Measurements from ENCODE around the gene CKS2. TPM values are rescaled to one million over a fixed set of nuclear protein-coding genes. Genes with fewer than 3 reads are reported as not detected.

The CKS2 gene
- total and polyA plus RNA-seq, 4 donors, result 17.4 to 113 (median 37.9) TPM

DNA sequence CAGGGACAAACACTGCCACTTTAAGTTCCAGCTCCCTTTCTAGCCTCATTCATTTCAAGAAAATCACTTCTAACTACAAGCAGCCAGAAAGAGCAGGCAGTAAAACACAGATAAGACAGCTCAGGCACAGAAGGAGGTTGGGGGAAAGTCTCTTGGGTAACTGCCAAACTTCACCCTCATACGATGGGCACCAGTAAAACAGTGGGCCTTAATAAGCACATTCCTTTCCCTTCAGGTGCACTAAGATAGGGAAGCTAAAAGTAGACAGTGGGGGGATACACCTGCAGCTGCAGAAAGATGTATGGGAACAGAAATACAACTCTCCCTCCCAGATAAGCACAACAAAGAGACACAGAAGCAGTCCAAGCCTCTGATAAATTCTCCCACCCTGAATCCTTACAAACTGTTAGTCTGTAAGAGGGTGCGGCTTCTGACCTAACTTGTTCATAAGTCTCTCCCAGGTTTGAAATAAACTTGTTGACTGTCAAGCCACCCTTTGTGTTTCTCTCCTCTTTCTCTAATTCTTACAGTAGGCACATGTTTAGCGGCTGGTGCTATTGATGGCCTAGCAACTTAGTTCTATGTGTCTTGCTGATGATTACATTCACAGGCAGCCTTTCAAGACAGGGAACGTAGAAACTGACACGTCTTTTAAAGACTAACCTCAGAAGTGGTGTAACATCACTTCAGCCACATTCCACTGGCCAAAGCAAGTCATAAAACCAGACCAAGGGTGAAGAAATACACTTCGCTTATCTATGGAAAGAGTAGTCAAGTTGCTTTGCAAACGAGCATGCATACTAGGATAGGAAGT, 6.8 kb upstream of the CKS2 start:
- peaks cover 0 to 1% (median 0%) of the 10 kb centered on the region in 5 donors for H3K4me1 ChIP-seq (ENCODE audit: control insufficient read depth in 5 of 5, insufficient read depth in 5 of 5, low read length in 5 of 5)
- peak overlapping the region in 1 of 2 donors; percentile 75 for H3K27ac ChIP-seq (ENCODE audit: low read depth in 1 of 2, low read length in 1 of 2)
- no peaks in the 10 kb centered on the region for H3K27me3 ChIP-seq (ENCODE audit: control insufficient read depth in 3 of 3, insufficient read depth in 3 of 3, low read length in 2 of 3)
- 49 to 61% methylated on average over 7 of the region's 7 CpGs for WGBS, 2 donors
- H3K4me3 ChIP-seq, result no peak overlapping the region
- peak; percentile 63 for ATAC-seq (ENCODE audit: insufficient read depth, low FRiP score)
- H3K36me3 ChIP-seq (ENCODE audit: control insufficient read depth in 4 of 4, insufficient read depth in 4 of 4, low read length in 4 of 4), result peaks cover 0 to 4% (median 3%) of the 10 kb centered on the region in 4 donors
- no peak for DNase-seq
- no peaks in the 10 kb centered on the region for H3K9me3 ChIP-seq (ENCODE audit: control insufficient read depth in 4 of 4, insufficient read depth in 3 of 4, low read length in 3 of 4)
- no peak overlapping the region for H3K9ac ChIP-seq (ENCODE audit: insufficient read depth in 1 of 2, low read length in 2 of 2)
- no peak for TF ChIP-seq CTCF (IDR thresholded peaks at IDR 0.05; ENCODE audit: control extremely low read depth, extremely low read depth)

DNA sequence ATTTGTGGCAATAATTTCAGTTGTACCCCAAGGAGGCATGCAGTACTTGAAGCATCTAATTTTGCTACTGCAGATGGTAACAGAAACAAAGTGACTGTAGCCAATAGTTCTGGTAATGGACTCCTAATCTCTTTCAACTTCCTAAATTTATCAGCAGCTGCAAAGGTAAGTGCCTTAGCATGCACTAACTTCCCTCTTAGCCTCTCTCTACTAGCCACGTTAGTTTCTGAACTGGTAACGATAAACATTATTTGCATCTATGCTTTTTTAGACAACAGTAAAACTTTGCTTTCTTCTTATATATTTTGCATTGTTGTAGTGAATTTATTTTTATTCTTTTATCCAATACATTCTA, 6.2 kb upstream of the CKS2 start:
- H3K4me3 ChIP-seq, result no peak overlapping the region
- H3K9ac ChIP-seq (ENCODE audit: insufficient read depth in 1 of 2, low read length in 2 of 2), result no peak overlapping the region
- ATAC-seq (ENCODE audit: insufficient read depth, low FRiP score) (no peak), DNase-seq (no peak)
- H3K27me3 ChIP-seq (ENCODE audit: control insufficient read depth in 3 of 3, insufficient read depth in 3 of 3, low read length in 2 of 3), result no peaks in the 10 kb centered on the region
- peaks cover 0 to 4% (median 3%) of the 10 kb centered on the region in 4 donors for H3K36me3 ChIP-seq (ENCODE audit: control insufficient read depth in 4 of 4, insufficient read depth in 4 of 4, low read length in 4 of 4)
- H3K27ac ChIP-seq (ENCODE audit: low read depth in 1 of 2, low read length in 1 of 2), result no peak overlapping the region
- H3K9me3 ChIP-seq (ENCODE audit: control insufficient read depth in 4 of 4, insufficient read depth in 3 of 4, low read length in 3 of 4), result no peaks in the 10 kb centered on the region
- no peak for TF ChIP-seq CTCF (IDR thresholded peaks at IDR 0.05; ENCODE audit: control extremely low read depth, extremely low read depth)
- H3K4me1 ChIP-seq (ENCODE audit: control insufficient read depth in 5 of 5, insufficient read depth in 5 of 5, low read length in 5 of 5), result peaks cover 0 to 7% (median 3%) of the 10 kb centered on the region in 5 donors
- WGBS, 2 donors, result 41 to 57% methylated on average over 2 of the region's 2 CpGs

- WGBS, 2 donors, result 75 to 82% methylated on average over 3 of the region's 3 CpGs
- Histone ChIP-seq H3K9me3 (ENCODE audit: control insufficient read depth in 4 of 4, insufficient read depth in 3 of 4, low read length in 3 of 4) (no peaks in the 10 kb centered on the region), H3K27me3 (ENCODE audit: control insufficient read depth in 3 of 3, insufficient read depth in 3 of 3, low read length in 2 of 3) (no peaks in the 10 kb centered on the region), H3K27ac (ENCODE audit: low read depth in 1 of 2, low read length in 1 of 2) (no peak overlapping the region), H3K4me3 (no peak overlapping the region), H3K4me1 (ENCODE audit: control insufficient read depth in 5 of 5, insufficient read depth in 5 of 5, low read length in 5 of 5) (peaks cover 0 to 11% (median 3%) of the 10 kb centered on the region in 5 donors), H3K9ac (ENCODE audit: insufficient read depth in 1 of 2, low read length in 2 of 2) (no peak overlapping the region), H3K36me3 (ENCODE audit: control insufficient read depth in 4 of 4, insufficient read depth in 4 of 4, low read length in 4 of 4) (peaks cover 0 to 4% (median 3%) of the 10 kb centered on the region in 4 donors)
- ATAC-seq (ENCODE audit: insufficient read depth, low FRiP score) (no peak), DNase-seq (no peak)
- no peak for TF ChIP-seq CTCF (IDR thresholded peaks at IDR 0.05; ENCODE audit: control extremely low read depth, extremely low read depth)
Observed at GRCh38 chr9:89305868-89306267, 5.1 kb upstream of the CKS2 start.
